ENCODE measurements around the gene PTK7. TPM values are rescaled to one million over a fixed set of nuclear protein-coding genes. Genes with fewer than 3 reads are reported as not detected.

The PTK7 gene
- total and polyA plus RNA-seq, 9 donors = 44.4 to 167 (median 84.8) TPM

GRCh38 chr6:43186019-43186418 is 109.9 kb downstream of the PTK7 start:
- no peaks in the 10 kb centered on the region for H3K36me3 ChIP-seq
- intact Hi-C loops (cut with DNase I) = no loop called here
- H3K4me1 ChIP-seq (ENCODE audit: insufficient read depth) = peaks cover 2% of the 10 kb centered on the region
- H3K27ac ChIP-seq = no peak overlapping the region
- no peaks in the 10 kb centered on the region for H3K27me3 ChIP-seq
- TF ChIP-seq POLR2A (IDR thresholded peaks at IDR 0.05) (no peak), EP300 (IDR thresholded peaks at IDR 0.05) (no peak)
- TF ChIP-seq, protein P1, sequence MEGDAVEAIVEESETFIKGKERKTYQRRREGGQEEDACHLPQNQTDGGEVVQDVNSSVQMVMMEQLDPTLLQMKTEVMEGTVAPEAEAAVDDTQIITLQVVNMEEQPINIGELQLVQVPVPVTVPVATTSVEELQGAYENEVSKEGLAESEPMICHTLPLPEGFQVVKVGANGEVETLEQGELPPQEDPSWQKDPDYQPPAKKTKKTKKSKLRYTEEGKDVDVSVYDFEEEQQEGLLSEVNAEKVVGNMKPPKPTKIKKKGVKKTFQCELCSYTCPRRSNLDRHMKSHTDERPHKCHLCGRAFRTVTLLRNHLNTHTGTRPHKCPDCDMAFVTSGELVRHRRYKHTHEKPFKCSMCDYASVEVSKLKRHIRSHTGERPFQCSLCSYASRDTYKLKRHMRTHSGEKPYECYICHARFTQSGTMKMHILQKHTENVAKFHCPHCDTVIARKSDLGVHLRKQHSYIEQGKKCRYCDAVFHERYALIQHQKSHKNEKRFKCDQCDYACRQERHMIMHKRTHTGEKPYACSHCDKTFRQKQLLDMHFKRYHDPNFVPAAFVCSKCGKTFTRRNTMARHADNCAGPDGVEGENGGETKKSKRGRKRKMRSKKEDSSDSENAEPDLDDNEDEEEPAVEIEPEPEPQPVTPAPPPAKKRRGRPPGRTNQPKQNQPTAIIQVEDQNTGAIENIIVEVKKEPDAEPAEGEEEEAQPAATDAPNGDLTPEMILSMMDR (IDR thresholded peaks at IDR 0.05) = no peak
- 94 to 96% (median 95%) methylated on average over 14 of the region's 14 CpGs for WGBS, 3 donors
- H3K4me3 ChIP-seq = no peak overlapping the region
- no peaks in the 10 kb centered on the region for H3K9me3 ChIP-seq
- DNase-seq = peak in 2 of 5 donors; percentile 21 to 34

DNA sequence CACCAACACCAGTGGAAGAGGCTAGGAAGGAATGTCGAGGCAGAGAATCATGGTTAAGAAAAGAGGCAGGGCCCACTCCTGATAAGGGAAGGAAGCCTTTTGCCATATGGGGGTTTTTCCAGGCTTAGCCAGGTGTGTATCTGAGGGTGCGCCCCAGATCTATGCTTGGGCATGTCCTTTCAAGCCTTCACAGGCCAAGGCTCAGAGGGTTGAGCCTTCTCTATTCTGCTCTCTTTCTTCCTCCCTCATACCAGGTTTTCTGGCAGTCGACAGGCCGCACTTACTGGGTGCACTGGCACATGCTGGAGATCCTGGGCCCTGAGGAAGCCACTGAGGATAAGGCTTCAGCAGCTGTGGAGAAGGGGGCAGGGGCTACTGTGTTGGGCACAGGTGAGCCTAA is 110.6 kb downstream of the PTK7 start:
- DNase-seq = no peak

DNA sequence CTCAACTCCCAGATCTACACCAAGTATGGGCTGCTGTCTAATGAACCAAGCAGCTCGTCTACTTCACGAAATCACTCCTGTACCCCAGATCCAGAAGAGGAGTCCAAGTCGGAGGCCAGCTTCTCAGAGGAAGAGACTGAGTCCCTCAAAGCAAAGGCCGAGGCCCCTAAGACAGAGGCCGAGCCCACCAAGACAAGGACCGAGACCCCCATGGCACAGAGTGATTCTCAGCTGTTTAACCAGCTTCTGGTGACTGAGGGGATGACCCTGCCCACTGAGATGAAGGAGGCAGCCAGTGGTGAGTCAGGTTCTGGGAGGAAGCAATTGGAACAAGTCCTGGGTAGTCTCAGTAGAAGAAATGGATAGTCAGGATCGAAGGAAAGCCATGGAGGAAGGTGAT is 111.7 kb downstream of the PTK7 start:
- H3K9me3 ChIP-seq = no peaks in the 10 kb centered on the region
- no peak for TF ChIP-seq POLR2A (IDR thresholded peaks at IDR 0.05)
- TF ChIP-seq EP300 (IDR thresholded peaks at IDR 0.05) = no peak
- TF ChIP-seq, protein P1 (IDR thresholded peaks at IDR 0.05) = no peak
- H3K36me3 ChIP-seq = no peaks in the 10 kb centered on the region
- no peaks in the 10 kb centered on the region for H3K27me3 ChIP-seq
- no peak overlapping the region for H3K27ac ChIP-seq
- H3K4me1 ChIP-seq (ENCODE audit: insufficient read depth) = peaks cover 2% of the 10 kb centered on the region
- intact Hi-C loops (cut with DNase I) = no loop called here
- DNase-seq = no peak
- H3K4me3 ChIP-seq = no peak overlapping the region
- WGBS, 3 donors = 94 to 98% (median 95%) methylated on average over 7 of the region's 7 CpGs

More for the DNA sequence above, 110.6 kb downstream of the PTK7 start:
- Histone ChIP-seq H3K36me3 (no peaks in the 10 kb centered on the region), H3K9me3 (no peaks in the 10 kb centered on the region), H3K27ac (no peak overlapping the region), H3K27me3 (no peaks in the 10 kb centered on the region), H3K4me1 (ENCODE audit: insufficient read depth) (peaks cover 2% of the 10 kb centered on the region), H3K4me3 (no peak overlapping the region)
- 90 to 94% (median 92%) methylated on average over 4 of the region's 4 CpGs for WGBS, 3 donors
- intact Hi-C loops (cut with DNase I) = no loop called here
- TF ChIP-seq POLR2A (IDR thresholded peaks at IDR 0.05) (no peak), EP300 (IDR thresholded peaks at IDR 0.05) (no peak)
- TF ChIP-seq, protein P1 (IDR thresholded peaks at IDR 0.05) = no peak

DNA sequence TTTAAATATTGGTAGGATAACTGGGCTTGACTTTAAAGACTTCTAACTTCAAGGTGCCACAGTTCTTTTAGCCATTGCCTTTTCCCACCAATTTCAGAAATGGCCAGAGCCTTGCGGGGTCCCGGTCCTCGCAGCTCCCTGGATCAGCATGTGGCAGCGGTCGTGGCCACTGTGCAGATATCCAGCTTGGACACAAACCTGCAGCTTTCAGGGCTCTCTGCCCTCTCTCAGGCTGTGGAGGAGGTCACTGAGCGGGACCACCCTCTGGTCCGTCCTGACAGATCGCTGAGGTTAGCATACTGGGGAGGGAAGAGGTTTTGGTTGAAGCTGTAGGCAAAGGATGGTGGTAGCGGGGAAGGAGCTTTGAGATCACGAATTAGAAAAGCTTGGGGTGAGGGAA is 112.3 kb downstream of the PTK7 start:
- no peak for TF ChIP-seq EP300 (IDR thresholded peaks at IDR 0.05)
- no peak for TF ChIP-seq POLR2A (IDR thresholded peaks at IDR 0.05)
- TF ChIP-seq, protein P1 (IDR thresholded peaks at IDR 0.05) = no peak
- Histone ChIP-seq H3K27me3 (no peaks in the 10 kb centered on the region), H3K27ac (no peak overlapping the region), H3K9me3 (no peaks in the 10 kb centered on the region), H3K4me1 (ENCODE audit: insufficient read depth) (no peaks in the 10 kb centered on the region), H3K4me3 (no peak overlapping the region), H3K36me3 (no peaks in the 10 kb centered on the region)
- WGBS, 3 donors = 88 to 91% (median 91%) methylated on average over 10 of the region's 10 CpGs
- DNase-seq = no peak
- intact Hi-C loops (cut with DNase I) = no loop called here
